ENCODE data around the gene TRIM27.

TRIM27 gene

GRCh38 chr6:28948782-28949486, 25.1 kb upstream of the TRIM27 start:
- in situ Hi-C loops (cut with HindIII; ENCODE audit: low pct_unique_long_range_greater_than_20kb, low sequenced_read_pairs) = no loop called here
- DNase-seq (ENCODE audit: low read depth in 1 of 2, low spot score in 1 of 2) = no peak
- no peak for TF ChIP-seq JUND (IDR thresholded peaks at IDR 0.05; ENCODE audit: low read depth)

- DNase-seq (ENCODE audit: low read depth in 1 of 2, low spot score in 1 of 2) = no peak
- no peak for TF ChIP-seq JUND (IDR thresholded peaks at IDR 0.05; ENCODE audit: low read depth)
- in situ Hi-C loops (cut with HindIII; ENCODE audit: low pct_unique_long_range_greater_than_20kb, low sequenced_read_pairs) = no loop called here
These were observed 24.1 kb upstream of the TRIM27 start for GRCh38 chr6:28947831-28948270.

- no peak for DNase-seq (ENCODE audit: low read depth in 1 of 2, low spot score in 1 of 2)
- TF ChIP-seq JUND (IDR thresholded peaks at IDR 0.05; ENCODE audit: low read depth) = no peak
- in situ Hi-C loops (cut with HindIII; ENCODE audit: low pct_unique_long_range_greater_than_20kb, low sequenced_read_pairs) = no loop called here
These were observed 23.4 kb upstream of the TRIM27 start for GRCh38 chr6:28947067-28947765.

GRCh38 chr6:28945349-28945748, 21.6 kb upstream of the TRIM27 start:
- in situ Hi-C loops (cut with HindIII; ENCODE audit: low pct_unique_long_range_greater_than_20kb, low sequenced_read_pairs) = no loop called here
- TF ChIP-seq JUND (IDR thresholded peaks at IDR 0.05; ENCODE audit: low read depth) = no peak
- no peak for DNase-seq (ENCODE audit: low read depth in 1 of 2, low spot score in 1 of 2)

GRCh38 chr6:28944412-28944865, 20.7 kb upstream of the TRIM27 start:
- no peak for TF ChIP-seq JUND (IDR thresholded peaks at IDR 0.05; ENCODE audit: low read depth)
- in situ Hi-C loops (cut with HindIII; ENCODE audit: low pct_unique_long_range_greater_than_20kb, low sequenced_read_pairs) = no loop called here
- peak in 1 of 2 experiments; percentile 79 for DNase-seq (ENCODE audit: low read depth in 1 of 2, low spot score in 1 of 2)

DNA sequence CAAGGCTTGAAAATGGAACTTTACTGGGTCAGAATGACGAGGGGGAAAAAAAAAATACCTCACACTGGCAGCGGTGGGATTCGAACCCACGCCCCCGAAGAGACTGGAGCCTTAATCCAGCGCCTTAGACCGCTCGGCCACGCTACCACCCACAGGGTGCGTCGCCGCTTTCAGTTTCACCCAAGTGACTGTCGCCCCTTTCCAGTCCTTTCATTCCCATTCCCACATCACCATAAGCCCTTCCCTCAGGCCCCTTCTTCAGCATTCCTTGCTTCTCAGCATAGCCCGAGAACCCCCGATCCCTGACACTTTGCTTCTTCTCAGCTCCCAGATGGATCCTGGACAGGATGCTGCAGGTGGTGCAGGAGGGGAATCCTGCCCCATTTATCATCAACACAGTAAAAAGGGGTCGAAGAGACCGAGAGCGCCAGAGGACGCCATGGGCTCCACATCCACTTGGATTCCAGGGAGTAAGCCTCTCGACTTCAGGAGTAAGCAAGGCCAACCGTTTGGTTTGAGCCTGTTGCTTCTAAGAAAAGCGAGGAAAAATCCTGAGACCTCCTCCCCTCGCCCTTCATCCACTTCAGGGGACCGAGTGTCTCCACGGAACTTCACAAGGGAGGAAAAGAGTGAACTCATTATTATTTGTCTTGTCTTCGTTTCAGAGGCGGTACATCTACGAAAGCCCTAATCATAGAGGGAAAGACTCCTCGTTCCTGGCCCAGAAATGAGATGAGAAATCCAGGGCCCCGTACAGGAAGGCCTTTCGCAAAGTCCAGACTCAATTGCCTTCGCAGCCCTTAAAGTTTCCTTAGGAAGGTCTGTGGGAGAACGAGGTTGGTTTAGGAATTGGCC, 20.0 kb upstream of the TRIM27 start:
- in situ Hi-C loops (cut with HindIII; ENCODE audit: low pct_unique_long_range_greater_than_20kb, low sequenced_read_pairs) = no loop called here
- DNase-seq (ENCODE audit: low read depth in 1 of 2, low spot score in 1 of 2) = peak in 1 of 2 experiments; percentile 82
- TF ChIP-seq JUND (IDR thresholded peaks at IDR 0.05; ENCODE audit: low read depth) = no peak

- no peak for TF ChIP-seq JUND (IDR thresholded peaks at IDR 0.05; ENCODE audit: low read depth)
- no peak for DNase-seq (ENCODE audit: low read depth in 1 of 2, low spot score in 1 of 2)
- in situ Hi-C loops (cut with HindIII; ENCODE audit: low pct_unique_long_range_greater_than_20kb, low sequenced_read_pairs) = no loop called here
These were observed 19.4 kb upstream of the TRIM27 start for GRCh38 chr6:28943223-28943556.

DNA sequence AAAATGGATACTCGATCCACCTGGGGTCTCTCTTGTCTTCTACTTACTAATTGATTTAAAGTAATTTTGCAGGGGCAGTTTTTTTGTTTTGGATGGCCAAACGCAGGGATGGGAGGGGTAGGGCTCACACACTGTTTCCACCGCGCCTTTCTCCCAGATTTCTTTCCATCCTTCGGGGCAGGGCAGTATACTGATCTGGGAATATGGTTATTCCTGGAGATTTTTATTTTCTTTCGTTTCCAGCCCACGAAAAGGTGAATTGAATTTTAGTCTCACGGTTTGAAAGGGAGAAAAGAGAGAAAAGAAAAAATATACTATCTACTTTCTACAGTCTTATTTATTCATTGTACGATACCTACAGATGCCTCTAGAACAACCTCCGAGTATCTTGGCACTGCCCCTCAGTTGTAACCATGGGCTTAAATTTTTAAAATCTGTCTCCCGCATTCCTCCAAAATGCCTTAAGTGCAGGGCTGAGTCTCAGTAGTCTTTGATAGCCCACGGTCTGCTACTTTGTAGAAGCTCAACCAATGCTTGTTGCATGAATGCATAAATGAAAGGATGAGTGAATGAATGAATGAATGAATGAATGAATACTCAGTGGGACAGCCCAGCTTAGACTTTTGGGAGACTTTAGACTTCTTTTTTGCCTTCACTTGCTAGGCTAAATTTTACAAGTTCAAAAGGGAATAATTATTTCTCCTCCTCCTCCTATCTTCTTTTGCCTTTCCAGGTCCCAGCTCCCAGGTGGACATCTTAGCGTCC, 18.1 kb upstream of the TRIM27 start:
- TF ChIP-seq JUND (IDR thresholded peaks at IDR 0.05; ENCODE audit: low read depth) = no peak
- in situ Hi-C loops (cut with HindIII; ENCODE audit: low pct_unique_long_range_greater_than_20kb, low sequenced_read_pairs) = no loop called here
- DNase-seq (ENCODE audit: low read depth in 1 of 2, low spot score in 1 of 2) = no peak

DNA sequence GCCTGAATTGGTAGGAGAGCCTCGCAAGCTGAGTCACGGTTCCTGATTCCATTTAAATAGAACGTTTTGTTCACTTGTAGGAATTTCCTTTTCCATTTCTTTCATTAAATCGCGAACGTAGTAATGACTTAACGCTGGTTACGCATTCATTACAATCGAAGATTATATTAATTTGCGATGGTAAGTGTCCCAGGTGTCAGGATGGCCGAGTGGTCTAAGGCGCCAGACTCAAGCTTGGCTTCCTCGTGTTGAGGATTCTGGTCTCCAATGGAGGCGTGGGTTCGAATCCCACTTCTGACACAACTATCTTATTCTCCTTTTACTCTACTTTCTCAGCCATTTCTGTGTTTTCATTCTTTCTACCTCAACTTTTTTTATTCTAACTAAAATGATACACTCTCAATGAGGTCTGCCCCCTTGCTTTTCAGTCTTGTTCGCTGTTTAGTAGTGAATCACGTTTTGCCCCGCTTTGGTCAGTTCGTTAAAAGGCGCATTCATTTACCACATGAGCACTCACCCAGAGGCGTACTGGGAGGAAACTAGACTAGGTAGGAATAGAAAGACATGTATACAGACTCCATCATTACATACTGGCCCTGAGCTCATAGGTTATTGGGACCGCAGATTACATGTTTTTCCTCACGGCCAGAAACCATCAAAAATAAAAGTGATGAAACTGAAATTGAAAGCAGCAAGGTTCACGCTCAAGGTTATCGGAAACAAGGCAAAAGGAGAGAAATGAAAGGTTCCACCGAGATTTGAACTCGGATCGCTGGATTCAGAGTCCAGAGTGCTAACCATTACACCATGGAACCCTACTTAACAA, 17.3 kb upstream of the TRIM27 start:
- in situ Hi-C loops (cut with HindIII; ENCODE audit: low pct_unique_long_range_greater_than_20kb, low sequenced_read_pairs) = no loop called here
- TF ChIP-seq JUND (IDR thresholded peaks at IDR 0.05; ENCODE audit: low read depth) = no peak
- peak in 1 of 2 experiments; percentile 87 for DNase-seq (ENCODE audit: low read depth in 1 of 2, low spot score in 1 of 2)

GRCh38 chr6:28940294-28940857, 16.6 kb upstream of the TRIM27 start:
- DNase-seq (ENCODE audit: low read depth in 1 of 2, low spot score in 1 of 2) = peak in 1 of 2 experiments; percentile 88
- TF ChIP-seq JUND (IDR thresholded peaks at IDR 0.05; ENCODE audit: low read depth) = no peak
- in situ Hi-C loops (cut with HindIII; ENCODE audit: low pct_unique_long_range_greater_than_20kb, low sequenced_read_pairs) = no loop called here

- no peak for TF ChIP-seq JUND (IDR thresholded peaks at IDR 0.05; ENCODE audit: low read depth)
- in situ Hi-C loops (cut with HindIII; ENCODE audit: low pct_unique_long_range_greater_than_20kb, low sequenced_read_pairs) = no loop called here
- DNase-seq (ENCODE audit: low read depth in 1 of 2, low spot score in 1 of 2) = no peak
These were observed 9.3 kb upstream of the TRIM27 start for GRCh38 chr6:28933069-28933468.
